Measurements from ENCODE around the gene COA3. TPM values are rescaled to one million over a fixed set of nuclear protein-coding genes. Genes with fewer than 3 reads are reported as not detected.

Gene COA3
- total and polyA plus RNA-seq, 4 donors: 83.3 to 152 (median 127) TPM

GRCh38 chr17:42783062-42783790 lies 15.3 kb downstream of the COA3 start:
- Histone ChIP-seq H3K27me3 (ENCODE audit: control insufficient read depth, insufficient read depth, low read length) (peaks cover 84% of the 10 kb centered on the region), H3K4me1 (ENCODE audit: control insufficient read depth, insufficient read depth, low read length) (peaks cover 48% of the 10 kb centered on the region), H3K9me3 (ENCODE audit: control insufficient read depth, insufficient read depth, low read length) (no peaks in the 10 kb centered on the region), H3K4me3 (ENCODE audit: low read depth, low read length) (no peak overlapping the region), H3K27ac (ENCODE audit: low read depth, low read length) (no peak overlapping the region), H3K36me3 (ENCODE audit: control insufficient read depth, insufficient read depth, low read length) (peaks cover 8% of the 10 kb centered on the region)
- 30% methylated on average over 8 of the region's 9 CpGs for WGBS (ENCODE audit: insufficient coverage)
- DNase-seq (ENCODE audit: low read depth in 4 of 6, low spot score in 6 of 6): no peak

GRCh38 chr17:42782166-42783061 lies 16.1 kb downstream of the COA3 start:
- peak overlapping the region; percentile 48 for H3K4me3 ChIP-seq (ENCODE audit: low read depth, low read length)
- no peak for DNase-seq (ENCODE audit: low read depth in 4 of 6, low spot score in 6 of 6)
- H3K27ac ChIP-seq (ENCODE audit: low read depth, low read length): no peak overlapping the region
- H3K4me1 ChIP-seq (ENCODE audit: control insufficient read depth, insufficient read depth, low read length): peaks cover 48% of the 10 kb centered on the region
- peaks cover 76% of the 10 kb centered on the region for H3K27me3 ChIP-seq (ENCODE audit: control insufficient read depth, insufficient read depth, low read length)
- H3K9me3 ChIP-seq (ENCODE audit: control insufficient read depth, insufficient read depth, low read length): no peaks in the 10 kb centered on the region
- WGBS (ENCODE audit: insufficient coverage): 30% methylated on average over 22 of the region's 29 CpGs
- H3K36me3 ChIP-seq (ENCODE audit: control insufficient read depth, insufficient read depth, low read length): peaks cover 16% of the 10 kb centered on the region

DNA sequence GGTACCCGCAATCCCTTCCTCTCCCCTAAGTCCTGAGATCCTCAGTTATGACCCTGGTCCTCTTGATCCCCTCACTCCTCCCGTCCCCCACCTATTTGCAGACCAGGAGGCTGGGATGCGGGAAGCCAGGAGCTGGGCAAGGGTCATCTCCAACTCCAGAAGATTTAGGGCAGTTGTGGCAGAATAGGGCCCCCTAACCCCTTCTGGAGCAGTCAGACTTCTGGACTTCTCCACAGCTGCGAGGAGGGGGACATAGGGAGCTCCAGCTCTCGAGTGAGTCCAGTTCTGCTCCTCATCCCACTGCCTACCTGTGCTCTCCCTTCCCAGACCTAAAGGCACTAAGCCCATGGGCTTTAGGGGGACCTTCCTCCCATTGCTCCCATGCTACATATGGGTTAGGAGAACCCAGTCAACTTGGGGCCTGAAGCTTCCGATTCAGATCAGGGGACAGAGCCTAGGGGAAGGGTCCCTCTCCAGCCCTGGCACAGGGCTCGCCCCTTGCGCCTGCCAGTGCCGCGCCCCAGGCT lies 16.8 kb downstream of the COA3 start:
- H3K4me3 ChIP-seq (ENCODE audit: low read depth, low read length): peak overlapping the region; percentile 48
- H3K27ac ChIP-seq (ENCODE audit: low read depth, low read length): no peak overlapping the region
- peaks cover 48% of the 10 kb centered on the region for H3K4me1 ChIP-seq (ENCODE audit: control insufficient read depth, insufficient read depth, low read length)
- no peak for DNase-seq (ENCODE audit: low read depth in 4 of 6, low spot score in 6 of 6)
- no peaks in the 10 kb centered on the region for H3K9me3 ChIP-seq (ENCODE audit: control insufficient read depth, insufficient read depth, low read length)
- WGBS (ENCODE audit: insufficient coverage): 36% methylated on average over 5 of the region's 10 CpGs
- H3K36me3 ChIP-seq (ENCODE audit: control insufficient read depth, insufficient read depth, low read length): peaks cover 22% of the 10 kb centered on the region
- H3K27me3 ChIP-seq (ENCODE audit: control insufficient read depth, insufficient read depth, low read length): peaks cover 69% of the 10 kb centered on the region

DNA sequence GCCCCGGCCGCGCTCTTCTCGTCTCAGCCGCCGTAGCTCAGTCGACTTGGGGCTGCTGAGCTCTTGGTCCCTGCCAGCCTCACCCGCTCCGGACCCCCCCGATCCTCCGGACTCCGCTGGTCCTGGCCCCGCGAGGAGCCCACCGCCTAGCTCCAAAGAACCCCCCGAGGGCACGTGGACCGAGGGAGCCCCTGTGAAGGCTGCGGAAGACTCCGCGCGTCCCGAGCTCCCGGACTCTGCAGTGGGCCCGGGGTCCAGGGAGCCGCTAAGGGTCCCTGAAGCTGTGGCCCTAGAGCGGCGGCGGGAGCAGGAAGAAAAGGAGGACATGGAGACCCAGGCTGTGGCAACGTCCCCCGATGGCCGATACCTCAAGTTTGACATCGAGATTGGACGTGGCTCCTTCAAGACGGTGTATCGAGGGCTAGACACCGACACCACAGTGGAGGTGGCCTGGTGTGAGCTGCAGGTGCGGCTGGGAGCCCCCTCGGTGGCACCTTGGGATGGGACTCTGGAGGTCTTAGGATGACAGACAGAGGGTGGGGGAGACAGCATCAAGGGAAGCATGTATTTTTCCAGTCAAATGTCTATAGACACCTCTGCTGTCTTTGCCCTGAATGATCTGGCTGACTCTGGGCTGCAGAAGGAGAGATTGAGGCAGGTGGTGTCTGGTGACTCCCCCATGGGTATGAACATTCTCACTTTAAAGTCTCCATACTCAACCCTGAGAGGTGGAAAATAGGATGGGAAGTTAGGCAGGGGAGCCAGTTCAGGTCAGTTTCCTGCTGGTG lies 17.5 kb downstream of the COA3 start:
- WGBS (ENCODE audit: insufficient coverage): 4% methylated on average over 39 of the region's 39 CpGs
- H3K36me3 ChIP-seq (ENCODE audit: control insufficient read depth, insufficient read depth, low read length): peaks cover 27% of the 10 kb centered on the region
- H3K27me3 ChIP-seq (ENCODE audit: control insufficient read depth, insufficient read depth, low read length): peaks cover 63% of the 10 kb centered on the region
- no peak for DNase-seq (ENCODE audit: low read depth in 4 of 6, low spot score in 6 of 6)
- peaks cover 48% of the 10 kb centered on the region for H3K4me1 ChIP-seq (ENCODE audit: control insufficient read depth, insufficient read depth, low read length)
- H3K4me3 ChIP-seq (ENCODE audit: low read depth, low read length): peak overlapping the region; percentile 48
- H3K9me3 ChIP-seq (ENCODE audit: control insufficient read depth, insufficient read depth, low read length): no peaks in the 10 kb centered on the region
- no peak overlapping the region for H3K27ac ChIP-seq (ENCODE audit: low read depth, low read length)

GRCh38 chr17:42779936-42780850 lies 18.3 kb downstream of the COA3 start, which contains the start of gene WNK4:
TSS of gene WNK4 (plus strand) at chr17:42780610. CDS start at chr17:42780699, 89 bp downstream.
- DNase-seq (ENCODE audit: low read depth in 4 of 6, low spot score in 6 of 6): peak in 1 of 6 donors; percentile 35
- H3K36me3 ChIP-seq (ENCODE audit: control insufficient read depth, insufficient read depth, low read length): peaks cover 35% of the 10 kb centered on the region
- H3K27me3 ChIP-seq (ENCODE audit: control insufficient read depth, insufficient read depth, low read length): peaks cover 54% of the 10 kb centered on the region
- 2% methylated on average over 57 of the region's 65 CpGs for WGBS (ENCODE audit: insufficient coverage)
- no peaks in the 10 kb centered on the region for H3K9me3 ChIP-seq (ENCODE audit: control insufficient read depth, insufficient read depth, low read length)
- peak within 1 kb of the TSS; percentile 48 for H3K4me3 ChIP-seq (ENCODE audit: low read depth, low read length)
- peaks cover 44% of the 10 kb centered on the region for H3K4me1 ChIP-seq (ENCODE audit: control insufficient read depth, insufficient read depth, low read length)
- no peak within 1 kb of the TSS for H3K27ac ChIP-seq (ENCODE audit: low read depth, low read length)

DNA sequence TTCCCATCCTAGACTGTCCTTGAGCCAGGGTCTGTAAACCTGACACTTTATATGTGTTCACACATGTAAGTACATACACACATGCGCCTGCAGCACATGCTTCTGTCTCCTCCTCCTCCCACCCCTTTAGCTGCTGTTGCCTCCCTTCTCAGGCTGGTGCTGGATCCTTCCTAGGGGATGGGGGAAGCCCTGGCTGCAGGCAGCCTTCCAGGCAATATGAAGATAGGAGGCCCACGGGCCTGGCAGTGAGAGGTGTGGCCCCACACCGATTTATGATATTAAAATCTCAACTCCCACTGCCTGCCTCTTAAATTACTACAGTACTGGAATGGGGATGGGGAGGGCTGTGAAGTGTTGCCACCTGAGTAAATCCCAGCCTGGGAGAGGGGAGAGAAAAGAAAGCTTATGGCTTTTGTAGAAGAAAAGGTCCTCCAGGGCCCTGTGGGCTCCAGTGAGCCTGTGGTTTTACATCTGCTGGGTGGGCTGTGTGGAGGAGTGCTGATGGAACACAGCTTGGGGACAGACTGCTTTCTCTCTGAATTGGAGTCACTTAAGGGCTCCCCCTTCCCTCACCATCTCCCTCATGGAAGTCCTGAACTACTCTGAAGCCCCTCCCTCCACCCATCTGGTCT lies 19.1 kb downstream of the COA3 start:
- peaks cover 38% of the 10 kb centered on the region for H3K36me3 ChIP-seq (ENCODE audit: control insufficient read depth, insufficient read depth, low read length)
- no peak for DNase-seq (ENCODE audit: low read depth in 4 of 6, low spot score in 6 of 6)
- H3K4me1 ChIP-seq (ENCODE audit: control insufficient read depth, insufficient read depth, low read length): peaks cover 37% of the 10 kb centered on the region
- H3K27ac ChIP-seq (ENCODE audit: low read depth, low read length): no peak overlapping the region
- no peak overlapping the region for H3K4me3 ChIP-seq (ENCODE audit: low read depth, low read length)
- WGBS (ENCODE audit: insufficient coverage): 100% methylated on average over 1 of the region's 3 CpGs
- H3K9me3 ChIP-seq (ENCODE audit: control insufficient read depth, insufficient read depth, low read length): no peaks in the 10 kb centered on the region
- peaks cover 46% of the 10 kb centered on the region for H3K27me3 ChIP-seq (ENCODE audit: control insufficient read depth, insufficient read depth, low read length)

DNA sequence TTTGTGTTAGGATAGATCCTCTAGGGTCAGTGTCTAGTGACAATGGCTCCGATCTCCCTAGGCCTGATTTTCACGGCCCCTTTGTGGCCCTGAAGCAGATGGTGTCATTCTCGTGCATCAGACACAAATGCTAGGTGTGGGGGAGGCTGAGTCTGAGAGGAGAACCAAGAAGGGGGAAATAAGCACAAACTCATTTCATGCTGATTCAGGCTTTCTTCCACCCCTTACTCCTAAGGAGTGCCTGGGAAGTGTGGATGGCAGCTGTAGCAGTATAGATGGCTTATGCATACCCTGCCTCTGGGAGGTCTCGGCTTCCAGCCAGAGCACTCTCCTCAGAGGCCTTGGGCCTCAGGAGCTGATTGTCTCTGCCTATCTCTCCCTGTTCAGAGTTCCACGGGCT lies 19.9 kb downstream of the COA3 start:
- Histone ChIP-seq H3K9me3 (ENCODE audit: control insufficient read depth, insufficient read depth, low read length) (no peaks in the 10 kb centered on the region), H3K27me3 (ENCODE audit: control insufficient read depth, insufficient read depth, low read length) (peaks cover 38% of the 10 kb centered on the region), H3K36me3 (ENCODE audit: control insufficient read depth, insufficient read depth, low read length) (peaks cover 38% of the 10 kb centered on the region), H3K27ac (ENCODE audit: low read depth, low read length) (no peak overlapping the region), H3K4me1 (ENCODE audit: control insufficient read depth, insufficient read depth, low read length) (peaks cover 32% of the 10 kb centered on the region), H3K4me3 (ENCODE audit: low read depth, low read length) (no peak overlapping the region)
- 75% methylated on average over 4 of the region's 5 CpGs for WGBS (ENCODE audit: insufficient coverage)
- DNase-seq (ENCODE audit: low read depth in 4 of 6, low spot score in 6 of 6): no peak

GRCh38 chr17:42775534-42776098 lies 22.9 kb downstream of the COA3 start:
- Histone ChIP-seq H3K27ac (ENCODE audit: low read depth, low read length) (no peak overlapping the region), H3K4me1 (ENCODE audit: control insufficient read depth, insufficient read depth, low read length) (peaks cover 16% of the 10 kb centered on the region), H3K4me3 (ENCODE audit: low read depth, low read length) (no peak overlapping the region), H3K36me3 (ENCODE audit: control insufficient read depth, insufficient read depth, low read length) (peaks cover 38% of the 10 kb centered on the region), H3K9me3 (ENCODE audit: control insufficient read depth, insufficient read depth, low read length) (no peaks in the 10 kb centered on the region), H3K27me3 (ENCODE audit: control insufficient read depth, insufficient read depth, low read length) (peaks cover 8% of the 10 kb centered on the region)
- no peak for DNase-seq (ENCODE audit: low read depth in 4 of 6, low spot score in 6 of 6)
- 85% methylated on average over 2 of the region's 3 CpGs for WGBS (ENCODE audit: insufficient coverage)

Data from spinal cord (tissue), 10 donors.